ENCODE results near the gene BRIP1.

DNA sequence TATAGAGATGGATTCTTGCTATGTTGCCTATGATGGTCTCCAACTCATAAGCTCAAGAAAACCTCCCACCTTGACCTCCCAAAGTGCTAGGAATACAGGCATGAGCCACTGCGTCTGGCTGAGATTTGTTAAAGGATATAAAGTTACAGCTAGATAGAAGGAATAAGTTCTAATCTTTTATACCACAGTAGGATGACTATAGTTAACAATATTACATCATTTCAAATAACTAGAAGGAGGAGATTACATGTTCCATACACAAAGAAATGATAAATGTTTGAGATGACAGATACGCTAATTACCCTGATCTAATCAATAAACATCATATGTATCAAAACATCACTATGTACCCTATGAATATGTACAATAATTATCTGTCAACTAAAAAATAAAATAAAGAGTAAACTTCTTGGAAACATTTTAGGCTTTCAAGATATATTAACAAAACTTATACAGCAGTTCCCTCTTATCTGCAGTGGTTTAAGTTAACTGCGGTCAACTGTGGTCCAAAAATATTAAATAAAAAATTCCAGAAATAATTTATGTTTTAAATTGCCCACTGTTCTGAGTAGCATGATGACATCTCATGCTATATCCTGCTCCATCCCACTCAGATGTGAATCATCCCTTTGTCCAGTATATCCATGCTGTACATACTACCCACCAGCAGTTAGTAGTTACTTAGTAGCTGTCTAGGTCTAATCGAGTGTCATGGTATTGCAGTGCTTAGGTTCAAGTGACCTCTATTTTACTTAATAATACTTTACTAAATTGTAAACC, 143.1 kb downstream of the BRIP1 start:
- TF ChIP-seq, protein P1, sequence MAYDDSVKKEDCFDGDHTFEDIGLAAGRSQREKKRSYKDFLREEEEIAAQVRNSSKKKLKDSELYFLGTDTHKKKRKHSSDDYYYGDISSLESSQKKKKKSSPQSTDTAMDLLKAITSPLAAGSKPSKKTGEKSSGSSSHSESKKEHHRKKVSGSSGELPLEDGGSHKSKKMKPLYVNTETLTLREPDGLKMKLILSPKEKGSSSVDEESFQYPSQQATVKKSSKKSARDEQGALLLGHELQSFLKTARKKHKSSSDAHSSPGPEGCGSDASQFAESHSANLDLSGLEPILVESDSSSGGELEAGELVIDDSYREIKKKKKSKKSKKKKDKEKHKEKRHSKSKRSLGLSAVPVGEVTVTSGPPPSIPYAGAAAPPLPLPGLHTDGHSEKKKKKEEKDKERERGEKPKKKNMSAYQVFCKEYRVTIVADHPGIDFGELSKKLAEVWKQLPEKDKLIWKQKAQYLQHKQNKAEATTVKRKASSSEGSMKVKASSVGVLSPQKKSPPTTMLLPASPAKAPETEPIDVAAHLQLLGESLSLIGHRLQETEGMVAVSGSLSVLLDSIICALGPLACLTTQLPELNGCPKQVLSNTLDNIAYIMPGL (CRISPR knock-in tag; IDR thresholded peaks at IDR 0.05; ENCODE audit: borderline replicate concordance): no peak
- TF ChIP-seq RFX5 (IDR thresholded peaks at IDR 0.05) (no peak), MYC (IDR thresholded peaks at IDR 0.05; ENCODE audit: borderline replicate concordance, low read length) (no peak), EP300 (IDR thresholded peaks at IDR 0.05) (no peak), MAX (IDR thresholded peaks at IDR 0.05) (no peak), SMC3 (IDR thresholded peaks at IDR 0.05) (no peak), HOXA7 (CRISPR knock-in tag; IDR thresholded peaks at IDR 0.05) (no peak), RAD21 (conservative IDR thresholded peaks at IDR 0.05 in 1 of 2, IDR thresholded peaks at IDR 0.05 in 1 of 2) (no peak)
- TF ChIP-seq, protein P2, sequence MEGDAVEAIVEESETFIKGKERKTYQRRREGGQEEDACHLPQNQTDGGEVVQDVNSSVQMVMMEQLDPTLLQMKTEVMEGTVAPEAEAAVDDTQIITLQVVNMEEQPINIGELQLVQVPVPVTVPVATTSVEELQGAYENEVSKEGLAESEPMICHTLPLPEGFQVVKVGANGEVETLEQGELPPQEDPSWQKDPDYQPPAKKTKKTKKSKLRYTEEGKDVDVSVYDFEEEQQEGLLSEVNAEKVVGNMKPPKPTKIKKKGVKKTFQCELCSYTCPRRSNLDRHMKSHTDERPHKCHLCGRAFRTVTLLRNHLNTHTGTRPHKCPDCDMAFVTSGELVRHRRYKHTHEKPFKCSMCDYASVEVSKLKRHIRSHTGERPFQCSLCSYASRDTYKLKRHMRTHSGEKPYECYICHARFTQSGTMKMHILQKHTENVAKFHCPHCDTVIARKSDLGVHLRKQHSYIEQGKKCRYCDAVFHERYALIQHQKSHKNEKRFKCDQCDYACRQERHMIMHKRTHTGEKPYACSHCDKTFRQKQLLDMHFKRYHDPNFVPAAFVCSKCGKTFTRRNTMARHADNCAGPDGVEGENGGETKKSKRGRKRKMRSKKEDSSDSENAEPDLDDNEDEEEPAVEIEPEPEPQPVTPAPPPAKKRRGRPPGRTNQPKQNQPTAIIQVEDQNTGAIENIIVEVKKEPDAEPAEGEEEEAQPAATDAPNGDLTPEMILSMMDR (IDR thresholded peaks at IDR 0.05): no peak
